Urinary bladder (tissue), 4 donors: ENCODE results near the gene EPB41L2. TPM values are rescaled to one million over a fixed set of nuclear protein-coding genes. Genes with fewer than 3 reads are reported as not detected.

ENCODE experiments used
- DNase-seq: peaks from one replicate; pipeline ENCODE4 v3.0.0-alpha.2; 2015; ENCODE audit errors: extremely low spot score
- H3K27ac ChIP-seq: one replicate; pipeline ENCODE4 v1.5.1; 2013; ENCODE audit warnings: low read depth, mild to moderate bottlenecking, moderate library complexity
- H3K36me3 ChIP-seq: one replicate; pipeline ENCODE4 v1.6.1; 2013; ENCODE audit warnings: mild to moderate bottlenecking, moderate library complexity; ENCODE audit not compliant: insufficient read depth
- H3K4me1 ChIP-seq: one replicate; pipeline ENCODE4 v1.6.1; 2013; ENCODE audit warnings: mild to moderate bottlenecking, moderate library complexity; ENCODE audit not compliant: insufficient read depth
- H3K4me3 ChIP-seq: one replicate; pipeline ENCODE4 v1.5.1; 2013; ENCODE audit warnings: low read depth, low read length
- WGBS: extraction: QIAGEN DNeasy Blood & Tissue Kit; methylation state at CpG from one replicate; pipeline ENCODE4 v1.1.7; 2013; 5-methylcytosine and 5-hydroxymethylcytosine counted together
- polyA plus RNA-seq: library from polyadenylated mRNA; stranded (reverse); fragments of 200-250 nt; gene quantifications from one replicate; pipeline ENCODE4 v1.2.3, GENCODE V29; 2013
- total RNA-seq: library from RNA; depleted of rRNA; stranded (reverse); fragments of >200 nt; gene quantifications from one replicate; pipeline ENCODE4 v1.2.3, GENCODE V29; 2014
- donor health status: healthy with polysubstance abuse.
- donor health status: healthy.

The EPB41L2 gene
- total and polyA plus RNA-seq, 2 donors, result 47.3 to 386 TPM

GRCh38 chr6:130967502-130968445 lies 95.3 kb downstream of the EPB41L2 start:
- H3K4me3 ChIP-seq, result no peak overlapping the region
- 50% methylated on average over 7 of the region's 7 CpGs for WGBS
- DNase-seq, result no peak
- H3K4me1 ChIP-seq, result peaks cover 1% of the 10 kb centered on the region
- no peak overlapping the region for H3K27ac ChIP-seq
- H3K36me3 ChIP-seq, result no peaks in the 10 kb centered on the region

- Histone ChIP-seq H3K4me3 (no peak overlapping the region), H3K36me3 (no peaks in the 10 kb centered on the region), H3K27ac (no peak overlapping the region), H3K4me1 (peaks cover 1% of the 10 kb centered on the region)
- 88% methylated on average over 8 of the region's 8 CpGs for WGBS
- no peak for DNase-seq
Measured at GRCh38 chr6:130966344-130966980, 96.6 kb downstream of the EPB41L2 start.

- Histone ChIP-seq H3K4me3 (no peak overlapping the region), H3K4me1 (peaks cover 1% of the 10 kb centered on the region), H3K27ac (no peak overlapping the region), H3K36me3 (no peaks in the 10 kb centered on the region)
- DNase-seq, result no peak
Measured at GRCh38 chr6:130965656-130966055, 97.4 kb downstream of the EPB41L2 start.

- DNase-seq, result no peak
- WGBS, result 76% methylated on average over 5 of the region's 5 CpGs
- peaks cover 1% of the 10 kb centered on the region for H3K4me1 ChIP-seq
Measured at GRCh38 chr6:130964808-130965604, 98.0 kb downstream of the EPB41L2 start.

GRCh38 chr6:130964289-130964688 lies 98.8 kb downstream of the EPB41L2 start:
- H3K4me3 ChIP-seq, result no peak overlapping the region
- peaks cover 1% of the 10 kb centered on the region for H3K4me1 ChIP-seq
- no peak overlapping the region for H3K27ac ChIP-seq
- H3K36me3 ChIP-seq, result no peaks in the 10 kb centered on the region
- no peak for DNase-seq
- whole genome bisulfite sequencing, result 97% methylated on average over 2 of the region's 2 CpGs

More at GRCh38 chr6:130964808-130965604, 98.0 kb downstream of the EPB41L2 start:
- Histone ChIP-seq H3K4me3 (no peak overlapping the region), H3K27ac (no peak overlapping the region), H3K36me3 (no peaks in the 10 kb centered on the region)

- no peaks in the 10 kb centered on the region for H3K36me3 ChIP-seq
- H3K27ac ChIP-seq, result no peak overlapping the region
- H3K4me1 ChIP-seq, result peaks cover 1% of the 10 kb centered on the region
- DNase-seq, result no peak
- H3K4me3 ChIP-seq, result no peak overlapping the region
- 74% methylated on average over 2 of the region's 2 CpGs for WGBS
Measured at GRCh38 chr6:130962966-130963365, 100.1 kb downstream of the EPB41L2 start.

GRCh38 chr6:130961148-130961547 lies 101.9 kb downstream of the EPB41L2 start:
- 88% methylated on average over 3 of the region's 3 CpGs for WGBS
- DNase-seq, result no peak

GRCh38 chr6:130959951-130960350 lies 103.1 kb downstream of the EPB41L2 start:
- WGBS, result 77% methylated on average over 1 of the region's 1 CpG
- no peak for DNase-seq
- H3K27ac ChIP-seq, result no peak overlapping the region
- no peaks in the 10 kb centered on the region for H3K36me3 ChIP-seq
- no peak overlapping the region for H3K4me3 ChIP-seq
- H3K4me1 ChIP-seq, result no peaks in the 10 kb centered on the region

More at GRCh38 chr6:130961148-130961547, 101.9 kb downstream of the EPB41L2 start:
- Histone ChIP-seq H3K27ac (no peak overlapping the region), H3K4me1 (peaks cover 1% of the 10 kb centered on the region), H3K4me3 (no peak overlapping the region), H3K36me3 (no peaks in the 10 kb centered on the region)

GRCh38 chr6:130958468-130958867 lies 104.6 kb downstream of the EPB41L2 start:
- no peak for DNase-seq
- Histone ChIP-seq H3K27ac (no peak overlapping the region), H3K4me3 (no peak overlapping the region), H3K36me3 (no peaks in the 10 kb centered on the region), H3K4me1 (no peaks in the 10 kb centered on the region)
- 87% methylated on average over 2 of the region's 2 CpGs for WGBS

- H3K4me1 ChIP-seq, result no peaks in the 10 kb centered on the region
- no peaks in the 10 kb centered on the region for H3K36me3 ChIP-seq
- H3K27ac ChIP-seq, result no peak overlapping the region
- no peak overlapping the region for H3K4me3 ChIP-seq
- WGBS, result 86% methylated on average over 2 of the region's 2 CpGs
- DNase-seq, result no peak
Measured at GRCh38 chr6:130955755-130956154, 107.3 kb downstream of the EPB41L2 start.

GRCh38 chr6:130949553-130949952 lies 113.5 kb downstream of the EPB41L2 start:
- no peak overlapping the region for H3K27ac ChIP-seq
- H3K36me3 ChIP-seq, result no peaks in the 10 kb centered on the region
- no peak overlapping the region for H3K4me3 ChIP-seq
- no peaks in the 10 kb centered on the region for H3K4me1 ChIP-seq
- DNase-seq, result no peak
- 97% methylated on average over 1 of the region's 1 CpG for WGBS

GRCh38 chr6:130947464-130947863 lies 115.6 kb downstream of the EPB41L2 start:
- H3K36me3 ChIP-seq, result no peaks in the 10 kb centered on the region
- WGBS, result 80% methylated on average over 4 of the region's 4 CpGs
- no peaks in the 10 kb centered on the region for H3K4me1 ChIP-seq
- H3K27ac ChIP-seq, result no peak overlapping the region
- DNase-seq, result no peak
- H3K4me3 ChIP-seq, result no peak overlapping the region

- no peak overlapping the region for H3K27ac ChIP-seq
- no peak for DNase-seq
- no peak overlapping the region for H3K4me3 ChIP-seq
- H3K36me3 ChIP-seq, result no peaks in the 10 kb centered on the region
- WGBS, result 92% methylated on average over 2 of the region's 2 CpGs
- H3K4me1 ChIP-seq, result no peaks in the 10 kb centered on the region
Measured at GRCh38 chr6:130946076-130946475, 117.0 kb downstream of the EPB41L2 start.
